Muscle of leg (tissue), 11 donors: ENCODE data around the gene TNNI3. TPM values are rescaled to one million over a fixed set of nuclear protein-coding genes. Genes with fewer than 3 reads are reported as not detected.

Experiments
- DNase-seq: peaks from one replicate; pipeline ENCODE4 v3.0.0; 2013
- H3K27ac ChIP-seq: one replicate; pipeline ENCODE4 v1.5.1; 2013; ENCODE audit warnings: mild to moderate bottlenecking, low read length, control low read depth
- H3K27me3 ChIP-seq: one replicate; pipeline ENCODE4 v1.6.1; 2013; ENCODE audit warnings: low read length; ENCODE audit not compliant: control insufficient read depth, insufficient read depth
- H3K36me3 ChIP-seq: one replicate; pipeline ENCODE4 v1.6.1; 2013; ENCODE audit warnings: low read length; ENCODE audit not compliant: control insufficient read depth, insufficient read depth
- H3K4me1 ChIP-seq: one replicate; pipeline ENCODE4 v1.6.1; 2013; ENCODE audit warnings: low read length; ENCODE audit not compliant: control insufficient read depth, insufficient read depth
- H3K4me3 ChIP-seq: one replicate; pipeline ENCODE4 v1.5.1; 2013; ENCODE audit warnings: low read length, control low read depth
- H3K9me3 ChIP-seq: replicated peaks from 2 replicates; pipeline ENCODE4 v1.6.1; 2013; ENCODE audit warnings: low read depth, low read length; ENCODE audit not compliant: control insufficient read depth
- WGBS: methylation state at CpG from one replicate; pipeline ENCODE4 v1.1.5; 2013; ENCODE audit warnings: missing lambda C conversion rate; ENCODE audit not compliant: insufficient coverage; 5-methylcytosine and 5-hydroxymethylcytosine counted together
- polyA plus RNA-seq, 8 donors: library from polyadenylated mRNA; unstranded; fragments of 120-200 nt; gene quantifications; one replicate each; pipeline versions ENCODE4 v1.2.1 to v1.2.3, GENCODE V29; 2013; ENCODE audit warnings: inconsistent platforms in 1 of 8, low replicate concordance in 1 of 8; ENCODE audit not compliant: insufficient read length in 8 of 8, insufficient read depth in 1 of 8
- total RNA-seq: library from RNA; stranded (reverse); fragments of 120-200 nt; gene quantifications from one replicate; pipeline ENCODE4 v1.2.4, GENCODE V29; 2013

The TNNI3 gene
- total and polyA plus RNA-seq, 9 donors: 0.80 to 3.1 (median 1.4) TPM

GRCh38 chr19:55147545-55148251 is 9.8 kb downstream of the TNNI3 start:
- DNase-seq: peak; percentile 84
- Histone ChIP-seq H3K9me3 (no peaks in the 10 kb centered on the region), H3K4me3 (peak overlapping the region; percentile 38), H3K27ac (peak overlapping the region; percentile 74), H3K4me1 (peaks cover 36% of the 10 kb centered on the region), H3K27me3 (peaks cover 54% of the 10 kb centered on the region), H3K36me3 (peaks cover 8% of the 10 kb centered on the region)
- WGBS: 19% methylated on average over 7 of the region's 9 CpGs

GRCh38 chr19:55146705-55147273 is 10.7 kb downstream of the TNNI3 start:
- peaks cover 8% of the 10 kb centered on the region for H3K36me3 ChIP-seq
- no peak for DNase-seq
- H3K4me3 ChIP-seq: peak overlapping the region; percentile 14
- no peak overlapping the region for H3K27ac ChIP-seq
- H3K9me3 ChIP-seq: no peaks in the 10 kb centered on the region
- peaks cover 36% of the 10 kb centered on the region for H3K4me1 ChIP-seq
- H3K27me3 ChIP-seq: peaks cover 57% of the 10 kb centered on the region
- 0% methylated on average over 10 of the region's 27 CpGs for WGBS

GRCh38 chr19:55146078-55146704 is 11.3 kb downstream of the TNNI3 start:
- DNase-seq: no peak
- Histone ChIP-seq H3K36me3 (peaks cover 8% of the 10 kb centered on the region), H3K4me1 (peaks cover 36% of the 10 kb centered on the region), H3K27ac (no peak overlapping the region), H3K4me3 (peak overlapping the region; percentile 5), H3K9me3 (no peaks in the 10 kb centered on the region), H3K27me3 (peaks cover 61% of the 10 kb centered on the region)
- WGBS: 2% methylated on average over 17 of the region's 41 CpGs

- DNase-seq: no peak
- H3K27me3 ChIP-seq: peaks cover 63% of the 10 kb centered on the region
- peaks cover 39% of the 10 kb centered on the region for H3K4me1 ChIP-seq
- H3K9me3 ChIP-seq: no peaks in the 10 kb centered on the region
- 8% methylated on average over 2 of the region's 3 CpGs for WGBS
- H3K27ac ChIP-seq: no peak overlapping the region
- H3K4me3 ChIP-seq: no peak overlapping the region
- H3K36me3 ChIP-seq: peaks cover 8% of the 10 kb centered on the region
Measured at GRCh38 chr19:55145232-55145631, 12.3 kb downstream of the TNNI3 start.

- H3K27me3 ChIP-seq: peaks cover 37% of the 10 kb centered on the region
- WGBS: 16% methylated on average over 16 of the region's 21 CpGs
- no peak for DNase-seq
- H3K4me1 ChIP-seq: peaks cover 9% of the 10 kb centered on the region
- H3K9me3 ChIP-seq: no peaks in the 10 kb centered on the region
- no peak overlapping the region for H3K4me3 ChIP-seq
- H3K27ac ChIP-seq: no peak overlapping the region
- peaks cover 8% of the 10 kb centered on the region for H3K36me3 ChIP-seq
Measured at GRCh38 chr19:55141696-55142095, 15.8 kb downstream of the TNNI3 start.

- no peak for DNase-seq
- WGBS: 42% methylated on average over 7 of the region's 9 CpGs
- Histone ChIP-seq H3K9me3 (no peaks in the 10 kb centered on the region), H3K27ac (no peak overlapping the region), H3K4me1 (peaks cover 3% of the 10 kb centered on the region), H3K36me3 (peaks cover 4% of the 10 kb centered on the region), H3K27me3 (peaks cover 9% of the 10 kb centered on the region), H3K4me3 (no peak overlapping the region)
Measured at GRCh38 chr19:55137915-55138314, 19.6 kb downstream of the TNNI3 start.

- WGBS: 76% methylated on average over 15 of the region's 17 CpGs
- DNase-seq: no peak
- peaks cover 3% of the 10 kb centered on the region for H3K27me3 ChIP-seq
- H3K9me3 ChIP-seq: no peaks in the 10 kb centered on the region
- peaks cover 3% of the 10 kb centered on the region for H3K4me1 ChIP-seq
- no peak overlapping the region for H3K4me3 ChIP-seq
- H3K36me3 ChIP-seq: peaks cover 4% of the 10 kb centered on the region
- H3K27ac ChIP-seq: no peak overlapping the region
Measured at GRCh38 chr19:55136399-55137102, 21.0 kb downstream of the TNNI3 start.

DNA sequence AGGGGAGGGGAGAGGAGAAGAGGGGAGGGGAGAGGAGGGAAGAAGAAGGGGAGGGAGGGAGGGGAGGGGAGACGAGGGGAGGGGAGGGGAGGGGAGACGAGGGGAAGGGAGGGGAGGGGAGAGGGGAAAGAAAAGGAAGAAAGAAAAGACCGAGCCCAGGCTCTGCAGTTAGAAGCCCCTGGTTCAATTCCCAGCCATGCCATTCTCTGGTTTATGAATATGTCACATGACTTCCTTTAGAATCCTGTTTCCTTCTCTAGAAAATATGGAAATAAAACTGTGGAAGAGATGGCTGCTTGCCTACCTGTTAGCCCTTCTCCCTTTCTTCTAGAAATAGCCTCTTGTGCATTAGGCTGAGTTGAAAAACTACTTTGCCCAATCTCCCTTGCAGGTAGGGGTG is 22.8 kb downstream of the TNNI3 start:
- H3K9me3 ChIP-seq: no peaks in the 10 kb centered on the region
- H3K27ac ChIP-seq: no peak overlapping the region
- H3K4me1 ChIP-seq: no peaks in the 10 kb centered on the region
- no peak for DNase-seq
- no peak overlapping the region for H3K4me3 ChIP-seq
- WGBS: no CpG with 5 or more reads among the region's 3 CpGs
- peaks cover 2% of the 10 kb centered on the region for H3K27me3 ChIP-seq
- H3K36me3 ChIP-seq: peaks cover 4% of the 10 kb centered on the region

GRCh38 chr19:55133639-55134444 is 23.7 kb downstream of the TNNI3 start:
- Histone ChIP-seq H3K36me3 (peaks cover 4% of the 10 kb centered on the region), H3K27ac (no peak overlapping the region), H3K4me1 (no peaks in the 10 kb centered on the region), H3K9me3 (no peaks in the 10 kb centered on the region), H3K4me3 (no peak overlapping the region), H3K27me3 (peaks cover 2% of the 10 kb centered on the region)
- no peak for DNase-seq
- WGBS: 45% methylated on average over 22 of the region's 25 CpGs
